WERI-Rb-1 (cell line): ENCODE results near the gene MBOAT2.
"Not testable (repeated sequence)": the region's sequence is repeated elsewhere in the genome, so short reads cannot be mapped to it uniquely, and the experiment has no call there.

ENCODE experiments used
- DNase-seq: peaks from one replicate; pipeline ENCODE4 v3.0.0-alpha.2; 2020
- H3K27ac ChIP-seq: fragments of 250-450 bp; sonication (Bioruptor Pico); 2 replicates; pipeline ENCODE4 v1.5.1; 2020; ENCODE audit warnings: mild to moderate bottlenecking, moderate library complexity
- H3K27me3 ChIP-seq: fragments of 250-450 bp; sonication (Bioruptor Pico); 2 replicates; pipeline ENCODE4 v1.5.1; 2021; ENCODE audit warnings: mild to moderate bottlenecking, low read depth, moderate library complexity; ENCODE audit not compliant: insufficient read depth, severe bottlenecking
- H3K36me3 ChIP-seq: fragments of 250-450 bp; sonication (Bioruptor Pico); 2 replicates; pipeline ENCODE4 v1.5.1; 2020; ENCODE audit warnings: mild to moderate bottlenecking, moderate library complexity
- H3K4me3 ChIP-seq: 2 replicates; pipeline ENCODE4 v1.5.1; 2011; ENCODE audit warnings: low read depth, mild to moderate bottlenecking, control low read depth, low read length
- H3K9me3 ChIP-seq: fragments of 250-450 bp; sonication (Bioruptor Pico); 2 replicates; pipeline ENCODE4 v1.5.1; 2021; ENCODE audit warnings: mild to moderate bottlenecking, moderate library complexity; ENCODE audit not compliant: severe bottlenecking
- CTCF ChIP-seq: IDR thresholded peaks from 2 replicates; pipeline ENCODE4 v1.5.1; 2011; ENCODE audit warnings: low read depth, mild to moderate bottlenecking, control low read depth, inconsistent platforms, low read length

The MBOAT2 gene, protein sequence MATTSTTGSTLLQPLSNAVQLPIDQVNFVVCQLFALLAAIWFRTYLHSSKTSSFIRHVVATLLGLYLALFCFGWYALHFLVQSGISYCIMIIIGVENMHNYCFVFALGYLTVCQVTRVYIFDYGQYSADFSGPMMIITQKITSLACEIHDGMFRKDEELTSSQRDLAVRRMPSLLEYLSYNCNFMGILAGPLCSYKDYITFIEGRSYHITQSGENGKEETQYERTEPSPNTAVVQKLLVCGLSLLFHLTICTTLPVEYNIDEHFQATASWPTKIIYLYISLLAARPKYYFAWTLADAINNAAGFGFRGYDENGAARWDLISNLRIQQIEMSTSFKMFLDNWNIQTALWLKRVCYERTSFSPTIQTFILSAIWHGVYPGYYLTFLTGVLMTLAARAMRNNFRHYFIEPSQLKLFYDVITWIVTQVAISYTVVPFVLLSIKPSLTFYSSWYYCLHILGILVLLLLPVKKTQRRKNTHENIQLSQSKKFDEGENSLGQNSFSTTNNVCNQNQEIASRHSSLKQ

GRCh38 chr2:9003616-9004337 lies at the start of gene MBOAT2:
Gene MBOAT2 (minus strand): TSS chr2:9003684. CDS start chr2:9003614, 70 bp downstream.
- H3K27ac ChIP-seq, result peak within 1 kb of the TSS; percentile 99
- DNase-seq, result peak; percentile 98
- peak within 1 kb of the TSS; percentile 62 for H3K4me3 ChIP-seq
- H3K27me3 ChIP-seq, result no peaks in the 10 kb centered on the region
- peaks cover 8% of the 10 kb centered on the region for H3K36me3 ChIP-seq
- H3K9me3 ChIP-seq, result peaks cover 4% of the 10 kb centered on the region
- no peak for TF ChIP-seq CTCF

- no peak overlapping the region for H3K4me3 ChIP-seq
- peaks cover 7% of the 10 kb centered on the region for H3K9me3 ChIP-seq
- no peak for DNase-seq
- no peak for TF ChIP-seq CTCF
- no peaks in the 10 kb centered on the region for H3K27me3 ChIP-seq
- H3K36me3 ChIP-seq, result no peaks in the 10 kb centered on the region
- H3K27ac ChIP-seq, result no peak overlapping the region
These were observed 49.5 kb upstream of the MBOAT2 start for GRCh38 chr2:9052821-9053533.

DNA sequence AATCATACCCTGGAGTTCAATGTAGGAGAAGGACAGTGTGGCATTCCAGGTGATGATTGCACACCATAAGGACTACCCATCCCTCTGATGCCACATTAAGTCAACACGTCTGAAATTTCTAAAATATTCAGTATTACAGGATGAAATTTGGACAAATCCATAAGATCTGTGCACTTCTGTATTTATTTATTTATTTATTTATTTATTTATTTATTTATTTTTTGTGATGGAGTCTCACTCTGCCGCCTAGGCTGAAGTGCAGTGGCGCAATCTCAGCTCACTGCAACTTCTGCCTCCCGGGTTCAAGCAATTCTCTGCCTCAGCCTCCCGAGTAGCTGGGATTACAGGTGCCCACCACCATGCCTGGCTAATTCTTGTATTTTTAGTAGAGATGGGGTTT lies 48.0 kb upstream of the MBOAT2 start:
- H3K4me3 ChIP-seq, H3K27me3 ChIP-seq, DNase-seq, H3K27ac ChIP-seq, H3K36me3 ChIP-seq, H3K9me3 ChIP-seq: not testable (repeated sequence)

- H3K4me3 ChIP-seq, result no peak overlapping the region
- no peak overlapping the region for H3K27ac ChIP-seq
- no peaks in the 10 kb centered on the region for H3K36me3 ChIP-seq
- peaks cover under 1% of the 10 kb centered on the region for H3K9me3 ChIP-seq
- peaks cover 2% of the 10 kb centered on the region for H3K27me3 ChIP-seq
- TF ChIP-seq CTCF, result no peak
- DNase-seq, result no peak
These were observed 46.8 kb upstream of the MBOAT2 start for GRCh38 chr2:9050122-9050809.

DNA sequence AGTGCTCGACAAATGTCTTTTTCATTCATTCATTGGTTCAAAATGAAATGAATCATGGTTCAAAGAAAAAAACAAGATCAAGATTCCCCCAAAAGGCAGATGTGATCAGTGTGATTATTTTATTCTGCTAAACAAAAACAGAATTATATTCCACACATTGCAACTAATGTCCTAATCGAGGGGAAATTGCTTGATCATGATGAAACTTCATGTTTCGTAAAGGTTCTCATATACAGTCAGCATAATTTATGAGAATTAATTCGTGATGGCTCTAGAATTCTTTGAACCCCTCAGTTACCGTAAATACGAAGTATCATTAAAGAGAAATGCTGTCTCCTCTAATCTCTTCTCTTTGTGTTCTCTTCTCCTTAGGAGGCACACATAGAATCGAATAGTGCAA lies 42.1 kb upstream of the MBOAT2 start:
- no peak for DNase-seq
- no peak overlapping the region for H3K27ac ChIP-seq
- H3K27me3 ChIP-seq, result peaks cover 2% of the 10 kb centered on the region
- H3K9me3 ChIP-seq, result peaks cover 12% of the 10 kb centered on the region
- H3K36me3 ChIP-seq, result no peaks in the 10 kb centered on the region
- no peak overlapping the region for H3K4me3 ChIP-seq
- no peak for TF ChIP-seq CTCF

DNA sequence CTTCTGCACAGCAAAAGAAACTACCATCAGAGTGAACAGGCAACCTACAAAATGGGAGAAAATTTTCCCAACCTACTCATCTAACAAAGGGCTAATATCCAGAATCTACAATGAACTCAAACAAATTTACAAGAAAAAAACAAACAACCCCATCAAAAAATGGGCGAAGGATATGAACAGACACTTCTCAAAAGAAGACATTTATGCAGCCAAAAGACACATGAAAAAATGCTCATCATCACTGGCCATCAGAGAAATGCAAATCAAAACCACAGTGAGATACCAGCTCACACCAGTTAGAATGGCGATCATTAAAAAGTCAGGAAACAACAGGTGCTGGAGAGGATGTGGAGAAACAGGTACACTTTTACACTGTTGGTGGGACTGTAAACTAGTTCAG lies 40.0 kb upstream of the MBOAT2 start:
- peaks cover 23% of the 10 kb centered on the region for H3K9me3 ChIP-seq
- H3K36me3 ChIP-seq, DNase-seq, H3K27me3 ChIP-seq, H3K27ac ChIP-seq, H3K4me3 ChIP-seq: not testable (repeated sequence)
